H1 (cell line): ENCODE data around the gene FOXK1. TPM values are rescaled to one million over a fixed set of nuclear protein-coding genes. Genes with fewer than 3 reads are reported as not detected.

Experiments
- EZH2 ChIP-seq: fragments of 200-600 bp; sonication (generic); IDR thresholded peaks from 2 replicates; pipeline ENCODE4 v1.7.1; 2012; ENCODE audit warnings: low read depth, mild to moderate bottlenecking, moderate library complexity, low read length, inconsistent platforms; ENCODE audit not compliant: severe bottlenecking
- SUZ12 ChIP-seq: fragments of 200-600 bp; sonication (generic); IDR thresholded peaks from 2 replicates; pipeline ENCODE4 v1.6.1; 2012; ENCODE audit warnings: mild to moderate bottlenecking, inconsistent platforms, low read length, moderate library complexity, mixed read lengths
- polyA plus RNA-seq, 7 experiments: library from polyadenylated mRNA; depleted of rRNA in 3 of 7; stranded (reverse) in 5 of 7; unstranded in 2 of 7; fragments of >200 nt in 5 of 7; fragments of 200-250 nt in 2 of 7; gene quantifications; 1 replicate in 5 of 7; 2 replicates in 1 of 7; 4 replicates in 1 of 7; pipeline versions ENCODE4 v1.2.1 to v1.2.3, GENCODE V29; 2011 to 2013; ENCODE audit warnings: missing spikeins in 2 of 7, mixed read lengths in 2 of 7
- total RNA-seq: library from RNA; stranded (reverse); fragmentation: NEBNext Ultra II Directional; extraction: Animal tissue kit (Norgen Biotek cat#: 25700); gene quantifications from 2 replicates; pipeline ENCODE4 v1.2.1, GENCODE V29; 2021

The FOXK1 gene
- total and polyA plus RNA-seq, 2 of the 8 experiments (the other 6 are each of a cell fraction or from before 2014, with no cell fraction given) = 2.0 to 8.5 TPM

GRCh38 chr7:4698707-4699275 lies 16.7 kb downstream of the FOXK1 start (continued):
- no peak for TF ChIP-seq EZH2
- no peak for TF ChIP-seq SUZ12
